Esophagus muscularis mucosa (tissue), 4 donors: ENCODE data around the gene NEK5. TPM values are rescaled to one million over a fixed set of nuclear protein-coding genes. Genes with fewer than 3 reads are reported as not detected.

Source experiments
- DNase-seq: peaks from one replicate; pipeline ENCODE4 v3.0.0-alpha.2; 2017; ENCODE audit errors: extremely low spot score
- H3K27ac ChIP-seq, 4 donors: fragments of 200-600 bp; sonication (generic); replicated peaks in 1 of 4; 1 replicate in 3 of 4; 2 replicates in 1 of 4; pipeline ENCODE4 v1.5.1; 2016 to 2019; ENCODE audit warnings: mild to moderate bottlenecking in 1 of 4
- H3K27me3 ChIP-seq, 4 donors: fragments of 200-600 bp; sonication (generic); one replicate each; pipeline versions ENCODE4 v1.5.1 to v1.6.0; 2016 to 2019
- H3K36me3 ChIP-seq, 4 donors: fragments of 200-600 bp; sonication (generic); one replicate each; pipeline ENCODE4 v1.5.1; 2016 to 2019
- H3K4me1 ChIP-seq, 4 donors: fragments of 200-600 bp; sonication (generic); one replicate each; pipeline ENCODE4 v1.5.1; 2016 to 2019
- H3K4me3 ChIP-seq, 4 donors: fragments of 200-600 bp; sonication (generic); 1 replicate in 2 of 4; 2 replicates in 2 of 4; pipeline ENCODE4 v1.5.1; 2016 to 2019; ENCODE audit warnings: mild to moderate bottlenecking in 4 of 4, moderate library complexity in 1 of 4
- H3K9me3 ChIP-seq, 4 donors: fragments of 200-600 bp; sonication (generic); 1 replicate in 3 of 4; 2 replicates in 1 of 4; pipeline ENCODE4 v1.5.1; 2016 to 2019
- CTCF ChIP-seq, 3 experiments: fragments of 200-600 bp in 2 of 3; fragments of 450-650 bp in 1 of 3; sonication (generic) in 2 of 3; IDR thresholded peaks; one replicate each; pipeline ENCODE4 v1.5.1; 2017 to 2019; ENCODE audit warnings: antibody characterized with exemption in 3 of 3, mild to moderate bottlenecking in 2 of 3, moderate library complexity in 1 of 3
- EP300 ChIP-seq: sonication (generic); formaldehyde crosslinking; IDR thresholded peaks from one replicate; pipeline ENCODE4 v1.6.1; 2017; ENCODE audit warnings: antibody characterized with exemption
- POLR2A ChIP-seq: fragments of 450-650 bp; IDR thresholded peaks from one replicate; pipeline ENCODE4 v1.6.1; 2017; ENCODE audit warnings: antibody characterized with exemption, moderate library complexity, mild to moderate bottlenecking, low read depth
- POLR2AphosphoS5 ChIP-seq, 2 donors: sonication (generic); formaldehyde crosslinking; IDR thresholded peaks; one replicate each; pipeline ENCODE4 v1.6.1; 2017; ENCODE audit warnings: antibody characterized with exemption in 2 of 2
- WGBS: methylation state at CpG from one replicate; pipeline ENCODE4 v1.1.5; 2018; 5-methylcytosine and 5-hydroxymethylcytosine counted together
- intact Hi-C: fragments of 100-400 bp; cut with DNase I; formaldehyde crosslinking; loops from one replicate; pipeline ENCODE4 v1.15.1; 2023
- total RNA-seq, 4 donors: library from RNA; depleted of rRNA; stranded (reverse); fragments of >200 nt; gene quantifications; one replicate each; pipeline versions ENCODE4 v1.1.0 to v1.2.1, GENCODE V29; 2016

NEK5 gene
- total RNA-seq, 4 donors from 2014 or later = 0.17 to 0.34 (median 0.26) TPM; not detected in 1

- Histone ChIP-seq H3K4me1 (peaks cover 27 to 44% (median 42%) of the 10 kb centered on the region in 4 donors), H3K36me3 (no peaks in the 10 kb centered on the region), H3K27ac (peak overlapping the region; percentile 33 to 64 (median 58)), H3K4me3 (peak overlapping the region; percentile 5 to 30 (median 18)), H3K27me3 (no peaks in the 10 kb centered on the region), H3K9me3 (no peaks in the 10 kb centered on the region)
- no peak for TF ChIP-seq POLR2A
- no peak for TF ChIP-seq CTCF (IDR thresholded peaks at IDR 0.05)
- no peak for TF ChIP-seq EP300
- no peak for TF ChIP-seq POLR2AphosphoS5 (IDR thresholded peaks at IDR 0.05)
- WGBS = 42% methylated on average over 1 of the region's 1 CpG
- DNase-seq = no peak
- intact Hi-C loops = loop anchor here (5.0 to 10.0 kb wide), 2 partner anchors 127 to 185 kb away; partner anchors contain the start of gene NEK5
Observed at GRCh38 chr13:51999921-52000320, 129.0 kb downstream of the NEK5 start.

GRCh38 chr13:51999510-51999911 is 129.4 kb downstream of the NEK5 start:
- Histone ChIP-seq H3K27me3 (no peaks in the 10 kb centered on the region), H3K4me1 (peaks cover 30 to 46% (median 44%) of the 10 kb centered on the region in 4 donors), H3K36me3 (no peaks in the 10 kb centered on the region), H3K27ac (peak overlapping the region; percentile 33 to 64 (median 58)), H3K9me3 (no peaks in the 10 kb centered on the region), H3K4me3 (peak overlapping the region; percentile 5 to 30 (median 18))
- TF ChIP-seq EP300 (no peak), CTCF (IDR thresholded peaks at IDR 0.05) (no peak), POLR2AphosphoS5 (IDR thresholded peaks at IDR 0.05) (no peak)
- 48% methylated on average over 13 of the region's 13 CpGs for WGBS
- intact Hi-C loops = no loop called here
- DNase-seq = no peak

GRCh38 chr13:51998723-51999509 is 130.0 kb downstream of the NEK5 start:
- intact Hi-C loops = no loop called here
- Histone ChIP-seq H3K9me3 (no peaks in the 10 kb centered on the region), H3K36me3 (no peaks in the 10 kb centered on the region), H3K4me1 (peaks cover 32 to 46% (median 44%) of the 10 kb centered on the region in 4 donors), H3K27ac (peak overlapping the region; percentile 30 to 64 (median 58)), H3K4me3 (peak overlapping the region; percentile 5 to 30 (median 18)), H3K27me3 (no peaks in the 10 kb centered on the region)
- DNase-seq = no peak
- TF ChIP-seq CTCF (IDR thresholded peaks at IDR 0.05) (no peak), EP300 (no peak), POLR2A (no peak), POLR2AphosphoS5 (IDR thresholded peaks at IDR 0.05) (no peak)
- 29% methylated on average over 6 of the region's 6 CpGs for WGBS

- Histone ChIP-seq H3K4me1 (peaks cover 32 to 46% (median 44%) of the 10 kb centered on the region in 4 donors), H3K9me3 (no peaks in the 10 kb centered on the region), H3K4me3 (no peak overlapping the region), H3K27me3 (no peaks in the 10 kb centered on the region), H3K27ac (no peak overlapping the region), H3K36me3 (no peaks in the 10 kb centered on the region)
- no peak for DNase-seq
- WGBS = 81% methylated on average over 8 of the region's 8 CpGs
- TF ChIP-seq POLR2AphosphoS5 (IDR thresholded peaks at IDR 0.05) (no peak), EP300 (no peak), CTCF (IDR thresholded peaks at IDR 0.05) (no peak), POLR2A (no peak)
- intact Hi-C loops = no loop called here
Observed at GRCh38 chr13:51997641-51998330, 131.1 kb downstream of the NEK5 start.
